ENCODE measurements around the gene ACVR1B. TPM values are rescaled to one million over a fixed set of nuclear protein-coding genes. Genes with fewer than 3 reads are reported as not detected.

ACVR1B gene
- total RNA-seq, 1 donor from 2014 or later: 9.7 TPM

GRCh38 chr12:51915003-51915625, 36.4 kb upstream of the ACVR1B start:
- intact Hi-C loops (cut with DNase I): no loop called here
- DNase-seq (no peak), ATAC-seq (ENCODE audit: poor library complexity) (no peak)

GRCh38 chr12:51915951-51916350, 35.5 kb upstream of the ACVR1B start:
- ATAC-seq (ENCODE audit: poor library complexity) (no peak), DNase-seq (no peak)
- intact Hi-C loops (cut with DNase I): no loop called here

GRCh38 chr12:51917041-51917590, 34.4 kb upstream of the ACVR1B start:
- no peak for DNase-seq
- intact Hi-C loops (cut with DNase I): no loop called here
- ATAC-seq (ENCODE audit: poor library complexity): no peak

- intact Hi-C loops (cut with DNase I): no loop called here
- no peak for DNase-seq
- no peak for ATAC-seq (ENCODE audit: poor library complexity)
Observed at GRCh38 chr12:51917746-51918453, 33.6 kb upstream of the ACVR1B start.

GRCh38 chr12:51920046-51920445, 31.5 kb upstream of the ACVR1B start:
- intact Hi-C loops (cut with DNase I): no loop called here
- ATAC-seq (ENCODE audit: poor library complexity) (no peak), DNase-seq (no peak)

GRCh38 chr12:51921017-51921725, 30.3 kb upstream of the ACVR1B start:
- ATAC-seq (ENCODE audit: poor library complexity) (no peak), DNase-seq (no peak)
- intact Hi-C loops (cut with DNase I): no loop called here

GRCh38 chr12:51922146-51922545, 29.4 kb upstream of the ACVR1B start:
- no peak for ATAC-seq (ENCODE audit: poor library complexity)
- intact Hi-C loops (cut with DNase I): no loop called here
- DNase-seq: no peak

- DNase-seq (peak; percentile 65), ATAC-seq (ENCODE audit: poor library complexity) (peak; percentile 69)
- intact Hi-C loops (cut with DNase I): no loop called here
Observed at GRCh38 chr12:51922762-51923505, 28.6 kb upstream of the ACVR1B start.

GRCh38 chr12:51923506-51924365, 27.8 kb upstream of the ACVR1B start:
- intact Hi-C loops (cut with DNase I): no loop called here
- DNase-seq (peak; percentile 86), ATAC-seq (ENCODE audit: poor library complexity) (peak; percentile 79)

GRCh38 chr12:51924551-51925319, 26.8 kb upstream of the ACVR1B start:
- intact Hi-C loops (cut with DNase I): no loop called here
- DNase-seq (no peak), ATAC-seq (ENCODE audit: poor library complexity) (no peak)

- intact Hi-C loops (cut with DNase I): no loop called here
Observed at GRCh38 chr12:51925346-51926063, 26.0 kb upstream of the ACVR1B start.

GRCh38 chr12:51926064-51926632, 25.4 kb upstream of the ACVR1B start:
- intact Hi-C loops (cut with DNase I): no loop called here

More at GRCh38 chr12:51925346-51926063, 26.0 kb upstream of the ACVR1B start:
- ATAC-seq (ENCODE audit: poor library complexity) (no peak), DNase-seq (no peak)

GRCh38 chr12:51926718-51927117, 24.8 kb upstream of the ACVR1B start:
- no peak for DNase-seq
- no peak for ATAC-seq (ENCODE audit: poor library complexity)
- intact Hi-C loops (cut with DNase I): no loop called here

More at GRCh38 chr12:51926064-51926632, 25.4 kb upstream of the ACVR1B start:
- DNase-seq (no peak), ATAC-seq (ENCODE audit: poor library complexity) (no peak)

- DNase-seq (no peak), ATAC-seq (ENCODE audit: poor library complexity) (peak; percentile 78)
- intact Hi-C loops (cut with DNase I): no loop called here
Observed at GRCh38 chr12:51932218-51933076, 19.1 kb upstream of the ACVR1B start.

- DNase-seq: no peak
- intact Hi-C loops (cut with DNase I): no loop called here
- no peak for ATAC-seq (ENCODE audit: poor library complexity)
Observed at GRCh38 chr12:51934080-51934479, 17.4 kb upstream of the ACVR1B start.

Data from Right ventricle myocardium superior (tissue), 1 donor.